ENCODE results near the gene FAM131A.

The FAM131A gene

GRCh38 chr3:184341925-184342324 lies 4.5 kb downstream of the FAM131A start:
- no peak for DNase-seq (ENCODE audit: low read depth)

DNA sequence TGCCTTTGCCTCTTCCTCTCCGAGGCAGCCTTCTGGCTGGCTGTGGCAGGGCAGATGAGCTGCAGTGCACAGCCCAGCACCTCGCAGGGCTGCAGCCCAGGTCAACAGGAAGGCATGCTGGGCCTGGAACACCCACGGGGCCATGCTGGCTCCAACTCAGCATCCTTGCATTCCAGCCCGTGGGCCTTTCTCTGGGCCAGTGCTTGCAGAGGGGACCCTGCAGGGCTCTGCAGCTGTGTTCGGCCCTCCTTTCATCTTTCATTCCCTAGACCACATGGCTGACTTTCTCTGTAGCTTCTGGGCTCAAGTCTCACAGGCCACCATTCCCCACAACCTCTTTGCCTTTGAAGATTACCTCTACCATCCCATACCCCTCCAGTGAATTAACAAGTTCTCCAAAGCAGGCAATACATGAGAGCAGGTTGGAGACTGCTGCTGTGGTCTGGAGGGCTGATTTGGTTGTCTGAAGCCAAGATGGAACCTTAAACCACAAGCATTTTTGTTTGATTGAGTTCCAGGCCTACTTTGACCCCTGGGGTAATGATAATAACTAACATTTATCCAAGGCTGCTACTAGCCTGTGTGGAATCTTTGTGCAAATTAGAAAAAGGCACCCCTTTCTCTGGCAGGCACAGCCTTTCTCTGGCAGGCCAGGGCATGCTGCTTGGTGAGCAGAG lies 5.9 kb downstream of the FAM131A start:
- DNase-seq (ENCODE audit: low read depth): no peak

GRCh38 chr3:184344579-184345316 lies 7.3 kb downstream of the FAM131A start:
- DNase-seq (ENCODE audit: low read depth): no peak

DNA sequence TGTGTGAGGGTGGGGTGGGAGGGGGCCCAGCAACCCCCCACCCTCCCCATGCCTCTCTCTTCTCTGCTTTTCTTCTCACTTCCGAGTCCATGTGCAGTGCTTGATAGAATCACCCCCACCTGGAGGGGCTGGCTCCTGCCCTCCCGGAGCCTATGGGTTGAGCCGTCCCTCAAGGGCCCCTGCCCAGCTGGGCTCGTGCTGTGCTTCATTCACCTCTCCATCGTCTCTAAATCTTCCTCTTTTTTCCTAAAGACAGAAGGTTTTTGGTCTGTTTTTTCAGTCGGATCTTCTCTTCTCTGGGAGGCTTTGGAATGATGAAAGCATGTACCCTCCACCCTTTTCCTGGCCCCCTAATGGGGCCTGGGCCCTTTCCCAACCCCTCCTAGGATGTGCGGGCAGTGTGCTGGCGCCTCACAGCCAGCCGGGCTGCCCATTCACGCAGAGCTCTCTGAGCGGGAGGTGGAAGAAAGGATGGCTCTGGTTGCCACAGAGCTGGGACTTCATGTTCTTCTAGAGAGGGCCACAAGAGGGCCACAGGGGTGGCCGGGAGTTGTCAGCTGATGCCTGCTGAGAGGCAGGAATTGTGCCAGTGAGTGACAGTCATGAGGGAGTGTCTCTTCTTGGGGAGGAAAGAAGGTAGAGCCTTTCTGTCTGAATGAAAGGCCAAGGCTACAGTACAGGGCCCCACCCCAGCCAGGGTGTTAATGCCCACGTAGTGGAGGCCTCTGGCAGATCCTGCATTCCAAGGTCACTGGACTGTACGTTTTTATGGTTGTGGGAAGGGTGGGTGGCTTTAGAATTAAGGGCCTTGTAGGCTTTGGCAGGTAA lies 8.1 kb downstream of the FAM131A start:
- no peak for DNase-seq (ENCODE audit: low read depth)

- no peak for DNase-seq (ENCODE audit: low read depth)
These were observed 9.2 kb downstream of the FAM131A start for GRCh38 chr3:184346480-184347190.

GRCh38 chr3:184347321-184348056 lies 10.1 kb downstream of the FAM131A start:
- no peak for DNase-seq (ENCODE audit: low read depth)

DNA sequence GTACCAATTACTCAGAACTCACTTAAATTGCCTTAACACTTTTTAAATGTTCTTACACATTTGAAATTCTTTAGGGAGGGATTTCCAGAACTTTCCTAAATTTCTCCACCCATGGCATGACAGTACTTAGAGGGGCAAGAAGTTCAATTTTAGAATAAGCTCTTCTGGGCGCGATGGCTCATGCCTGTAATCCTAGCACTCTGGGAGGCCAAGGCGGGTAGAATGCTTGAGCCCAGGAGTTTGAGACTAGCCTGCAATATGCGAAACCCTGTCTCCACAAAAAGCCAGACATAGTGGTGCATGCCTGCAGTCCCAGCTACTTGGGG lies 10.6 kb downstream of the FAM131A start:
- DNase-seq (ENCODE audit: low read depth): no peak

DNA sequence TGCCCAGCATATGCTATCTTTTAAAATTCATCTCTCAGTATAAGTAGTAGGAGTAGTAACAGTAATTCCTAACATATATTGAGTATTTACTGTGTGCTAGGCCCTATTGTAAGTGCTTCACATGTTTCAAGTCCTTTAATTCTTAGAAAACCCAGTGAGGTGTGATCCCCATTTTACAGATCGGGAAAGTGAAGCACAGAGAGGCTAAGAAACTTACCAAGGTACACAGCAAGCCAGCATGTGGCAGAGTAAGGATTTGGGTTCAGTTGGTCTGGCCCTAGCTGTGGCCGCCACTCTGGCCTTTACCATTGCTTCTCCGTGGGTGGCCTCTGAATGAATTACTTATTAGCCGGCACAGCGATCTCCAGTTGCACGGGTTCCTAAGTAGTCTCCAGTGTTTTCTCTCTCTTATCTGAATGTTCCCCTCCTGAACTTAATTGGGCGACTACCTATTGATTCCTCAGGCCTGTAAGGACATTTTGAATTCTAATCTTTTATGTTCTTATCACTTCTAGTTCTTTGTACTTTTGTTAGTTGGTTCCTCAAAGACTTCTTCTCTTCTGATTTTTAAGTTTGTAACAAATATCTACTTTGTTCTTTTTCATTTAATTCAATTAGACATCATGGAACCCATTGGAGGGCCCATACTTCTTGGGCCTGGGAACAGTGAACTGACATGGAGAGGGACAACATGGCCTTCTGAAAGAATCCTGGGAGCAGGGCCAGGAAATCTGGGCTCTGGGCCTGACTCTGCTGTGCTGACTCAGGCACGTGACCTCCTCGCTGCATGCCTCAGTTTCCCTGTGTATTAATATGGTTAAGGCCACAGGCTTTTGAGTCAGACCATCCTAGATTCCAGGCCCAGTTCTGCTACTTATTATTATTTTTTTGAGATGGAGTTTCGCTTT lies 12.4 kb downstream of the FAM131A start:
- no peak for DNase-seq (ENCODE audit: low read depth)

- DNase-seq (ENCODE audit: low read depth): no peak
These were observed 13.2 kb downstream of the FAM131A start for GRCh38 chr3:184350618-184351017.

- no peak for DNase-seq (ENCODE audit: low read depth)
These were observed 14.2 kb downstream of the FAM131A start for GRCh38 chr3:184351511-184352148.

GRCh38 chr3:184352149-184352785 lies 14.9 kb downstream of the FAM131A start:
- no peak for DNase-seq (ENCODE audit: low read depth)

GRCh38 chr3:184352897-184353545 lies 15.6 kb downstream of the FAM131A start:
- DNase-seq (ENCODE audit: low read depth): no peak

DNA sequence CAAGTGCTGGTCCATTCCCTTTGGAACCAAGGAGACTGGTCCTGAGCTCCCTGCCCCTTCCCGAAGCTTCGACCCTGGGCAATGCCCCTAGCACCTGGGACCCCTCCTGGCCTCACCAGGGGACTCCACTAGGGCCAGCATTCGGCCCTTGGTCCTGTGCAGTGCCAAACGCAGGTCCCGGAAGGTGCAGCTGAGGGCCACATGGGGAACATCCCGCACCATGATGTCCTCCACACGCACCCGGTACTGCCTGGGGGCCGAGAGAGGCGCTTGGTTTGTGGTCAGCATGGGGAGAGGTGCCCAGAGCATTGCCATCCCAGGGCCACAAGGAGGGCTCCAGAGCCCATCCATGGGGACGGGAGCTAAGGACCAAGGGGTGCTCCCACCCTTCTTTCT lies 16.1 kb downstream of the FAM131A start:
- DNase-seq (ENCODE audit: low read depth): no peak

DNA sequence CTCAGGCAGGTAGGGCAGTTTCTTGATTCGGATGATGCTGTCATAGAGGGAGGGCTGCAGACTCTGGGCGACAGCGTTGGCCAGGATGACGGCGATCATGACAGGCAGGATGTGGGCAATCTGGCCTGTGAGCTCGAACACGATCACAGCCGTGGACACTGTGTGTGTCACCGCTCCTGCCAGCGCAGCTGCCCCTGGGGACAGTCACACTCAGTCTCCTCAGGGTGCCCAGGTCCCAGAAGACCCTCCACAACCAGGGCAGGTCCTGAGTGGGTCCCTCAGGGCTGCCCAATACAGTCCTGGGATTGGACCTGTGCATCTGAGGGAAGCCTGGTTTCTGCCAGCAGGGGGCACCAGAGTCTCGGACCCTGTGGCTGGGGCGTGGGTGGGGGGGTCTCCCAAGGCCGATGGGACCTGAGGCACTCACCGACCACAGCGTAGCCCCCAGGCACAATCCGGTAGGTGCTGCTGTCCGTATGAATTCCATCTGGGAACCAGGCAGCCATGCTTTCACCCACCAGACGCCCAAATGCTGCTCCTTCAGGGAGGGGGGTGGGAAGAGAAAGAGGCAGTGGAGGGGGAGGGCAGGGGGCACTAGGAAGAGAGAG lies 16.8 kb downstream of the FAM131A start:
- DNase-seq (ENCODE audit: low read depth): peak; percentile 47

DNA sequence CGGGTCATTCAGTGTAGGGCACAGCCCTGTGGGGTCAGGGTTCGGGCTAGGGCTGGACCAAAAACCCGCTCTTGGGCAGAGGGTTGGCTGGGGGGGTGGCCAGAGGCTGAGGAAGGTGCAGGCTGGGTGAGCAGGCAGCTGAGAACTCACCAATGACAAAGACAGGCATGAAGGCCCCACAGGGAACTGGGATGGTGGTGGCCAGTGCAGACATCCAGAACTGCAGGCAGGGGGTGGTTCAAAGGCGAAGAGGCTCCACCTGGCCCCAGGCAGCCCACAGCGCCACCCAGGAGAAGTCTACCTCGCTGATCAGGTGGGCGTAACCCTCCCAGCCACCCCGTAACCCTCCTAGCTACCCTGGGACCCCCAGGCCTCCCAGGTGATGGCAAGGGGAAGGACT lies 17.4 kb downstream of the FAM131A start:
- DNase-seq (ENCODE audit: low read depth): no peak

DNA sequence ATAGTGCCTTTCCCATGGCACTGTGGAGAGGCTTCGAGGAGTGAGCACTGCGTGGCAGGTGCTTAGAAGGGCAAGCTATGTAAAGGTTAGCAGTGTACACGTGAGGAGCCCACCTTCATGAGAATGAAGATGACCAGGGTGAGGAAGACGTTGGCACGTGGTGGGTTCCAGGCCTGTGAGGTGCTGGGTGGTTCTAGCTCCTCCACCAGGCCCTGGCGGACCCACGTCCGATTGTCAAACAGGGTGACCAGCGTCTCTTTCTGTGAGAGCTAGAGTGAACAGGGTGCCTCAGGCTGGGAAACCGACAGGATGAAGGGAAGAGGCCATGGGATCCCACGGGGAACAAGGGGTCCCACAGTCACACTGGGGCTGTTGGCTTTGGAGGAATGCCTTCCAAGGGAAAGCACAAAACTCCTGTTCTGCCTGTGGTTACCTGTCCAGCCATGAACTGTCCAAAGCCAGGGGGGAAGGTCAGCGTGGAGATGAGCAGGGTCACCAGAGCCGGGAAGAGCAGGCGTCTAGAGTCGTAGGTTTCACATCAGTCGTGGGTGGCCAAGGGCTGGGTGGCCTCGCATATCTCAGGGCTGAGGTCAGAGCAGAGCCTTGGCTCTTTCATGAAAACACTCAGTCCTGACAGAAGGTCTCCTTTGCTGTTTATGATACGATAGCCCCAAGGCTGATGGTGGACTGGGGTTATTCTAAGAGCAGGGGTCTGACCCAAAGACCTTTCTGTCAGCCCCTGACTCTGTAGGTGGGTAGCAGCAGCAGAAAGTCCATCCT lies 18.1 kb downstream of the FAM131A start:
- no peak for DNase-seq (ENCODE audit: low read depth)

DNA sequence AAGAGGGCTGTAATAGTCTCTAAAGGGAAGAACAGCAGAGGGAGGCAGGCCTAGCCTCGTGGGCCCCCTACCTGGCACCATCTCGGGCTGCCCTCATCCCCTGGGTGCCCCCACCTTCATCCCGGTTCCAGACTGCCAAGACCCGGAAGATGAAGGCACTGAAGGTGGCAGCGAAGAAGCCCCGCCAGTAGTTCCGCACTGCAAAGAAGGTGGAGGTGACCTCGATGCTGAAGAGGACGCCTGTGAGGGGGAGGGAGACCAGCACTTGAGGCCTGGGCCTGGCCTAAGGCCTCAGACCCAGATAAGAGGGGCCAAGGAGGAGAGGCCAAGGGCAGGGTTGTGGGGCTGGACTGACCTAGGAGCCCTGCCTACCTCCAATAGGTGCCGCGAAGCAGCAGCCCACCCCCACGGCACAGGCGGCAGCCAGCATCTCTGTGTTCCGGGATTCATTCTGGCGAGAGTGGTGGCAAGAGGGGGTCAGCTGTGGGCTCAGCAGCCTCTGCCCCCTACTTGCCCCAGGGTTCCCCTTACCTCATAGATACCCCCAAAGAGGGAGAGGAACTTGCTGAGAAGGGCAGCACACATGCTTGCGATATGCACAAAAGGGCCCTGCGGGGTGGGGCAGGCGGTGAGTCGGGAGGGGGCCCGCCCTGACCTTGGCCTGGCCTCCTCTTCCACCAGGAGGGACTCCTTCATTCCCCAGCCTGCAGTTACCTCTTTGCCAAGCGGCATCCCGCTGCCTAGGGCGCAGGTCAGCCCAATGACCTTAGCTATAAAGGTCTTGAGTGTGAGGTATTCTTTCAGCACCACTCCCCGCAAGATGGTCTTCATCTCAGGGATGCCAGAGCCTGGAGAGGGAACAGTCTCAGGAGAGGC lies 20.1 kb downstream of the FAM131A start:
- DNase-seq (ENCODE audit: low read depth): no peak

Measured in activated gamma-delta T cell treated with anti-CD3 and anti-CD28 coated beads, Interleukin-2, amount 50 U/mL, for 16 hours (primary cell).